GM19239 (cell line): ENCODE data around the gene SPHK1.

Source experiments
- DNase-seq: peaks from one replicate; pipeline ENCODE4 v3.0.0; 2011; ENCODE audit warnings: low spot score; ENCODE audit not compliant: insufficient read length
- FAIRE-seq: peaks from 2 replicates; lab custom pipeline; 2011; peaks lifted over from hg19 to GRCh38; lab: Jason Lieb, UNC

SPHK1 gene

GRCh38 chr17:76426853-76427252 lies 42.4 kb downstream of the SPHK1 start:
- no peak for DNase-seq
- no peak for FAIRE-seq

- FAIRE-seq, result peak; percentile 14
These were observed 43.3 kb downstream of the SPHK1 start for GRCh38 chr17:76427501-76428231.

GRCh38 chr17:76428511-76428910 lies 44.1 kb downstream of the SPHK1 start:
- FAIRE-seq, result no peak
- DNase-seq, result no peak

More at GRCh38 chr17:76427501-76428231, 43.3 kb downstream of the SPHK1 start:
- DNase-seq, result no peak

- FAIRE-seq (no peak), DNase-seq (no peak)
These were observed 47.1 kb downstream of the SPHK1 start for GRCh38 chr17:76431509-76431908.

- FAIRE-seq, result no peak
- DNase-seq, result no peak
These were observed 47.6 kb downstream of the SPHK1 start for GRCh38 chr17:76432004-76432403.

GRCh38 chr17:76432712-76433336 lies 48.4 kb downstream of the SPHK1 start:
- FAIRE-seq (peak; percentile 52), DNase-seq (no peak)

- no peak for FAIRE-seq
- DNase-seq, result no peak
These were observed 49.3 kb downstream of the SPHK1 start for GRCh38 chr17:76433693-76434092.

GRCh38 chr17:76434870-76435269 lies 50.5 kb downstream of the SPHK1 start:
- FAIRE-seq (no peak), DNase-seq (no peak)

- DNase-seq (no peak), FAIRE-seq (no peak)
These were observed 51.3 kb downstream of the SPHK1 start for GRCh38 chr17:76435751-76436150.
